Ishikawa (cell line): ENCODE data around the gene KIF12.

Source experiments
- CEBPB ChIP-seq: IDR thresholded peaks from 2 replicates; pipeline ENCODE4 v1.6.1; 2012
- CREB1 ChIP-seq: IDR thresholded peaks from 2 replicates; pipeline ENCODE4 v1.6.1; 2012; ENCODE audit warnings: low read depth
- EGR1 ChIP-seq: IDR thresholded peaks from 2 replicates; pipeline ENCODE4 v1.6.1; 2012
- EP300 ChIP-seq: IDR thresholded peaks from 2 replicates; pipeline ENCODE4 v1.6.1; 2012; ENCODE audit warnings: borderline replicate concordance
- FOXM1 ChIP-seq: IDR thresholded peaks from 2 replicates; pipeline ENCODE4 v1.6.1; 2012; ENCODE audit warnings: low read depth, borderline replicate concordance
- NFIC ChIP-seq: IDR thresholded peaks from 2 replicates; pipeline ENCODE4 v1.6.1; 2012
- RAD21 ChIP-seq: IDR thresholded peaks from 2 replicates; pipeline ENCODE4 v1.6.1; 2012; ENCODE audit warnings: low read depth
- TAF1 ChIP-seq: IDR thresholded peaks from 2 replicates; pipeline ENCODE4 v1.6.1; 2012; ENCODE audit warnings: low read depth, mild to moderate bottlenecking
- TCF12 ChIP-seq: IDR thresholded peaks from 2 replicates; pipeline ENCODE4 v1.6.1; 2012; ENCODE audit warnings: low read depth
- TEAD4 ChIP-seq: IDR thresholded peaks from 2 replicates; pipeline ENCODE4 v1.6.1; 2012
- YY1 ChIP-seq: IDR thresholded peaks from 2 replicates; pipeline ENCODE4 v1.6.1; 2012; ENCODE audit warnings: low read depth
- ZBTB7A ChIP-seq: IDR thresholded peaks from 2 replicates; pipeline ENCODE4 v1.6.1; 2012; ENCODE audit warnings: low read depth
- TF ChIP-seq, protein P1 (sequence below): IDR thresholded peaks from 2 replicates; pipeline ENCODE4 v1.6.1; 2012; ENCODE audit warnings: low read depth, mild to moderate bottlenecking
- TF ChIP-seq, protein P2 (sequence below): IDR thresholded peaks from 2 replicates; pipeline ENCODE4 v1.6.1; 2012
- TF ChIP-seq, protein P3 (sequence below): IDR thresholded peaks from 2 replicates; pipeline ENCODE4 v1.6.1; 2012

KIF12 gene

DNA sequence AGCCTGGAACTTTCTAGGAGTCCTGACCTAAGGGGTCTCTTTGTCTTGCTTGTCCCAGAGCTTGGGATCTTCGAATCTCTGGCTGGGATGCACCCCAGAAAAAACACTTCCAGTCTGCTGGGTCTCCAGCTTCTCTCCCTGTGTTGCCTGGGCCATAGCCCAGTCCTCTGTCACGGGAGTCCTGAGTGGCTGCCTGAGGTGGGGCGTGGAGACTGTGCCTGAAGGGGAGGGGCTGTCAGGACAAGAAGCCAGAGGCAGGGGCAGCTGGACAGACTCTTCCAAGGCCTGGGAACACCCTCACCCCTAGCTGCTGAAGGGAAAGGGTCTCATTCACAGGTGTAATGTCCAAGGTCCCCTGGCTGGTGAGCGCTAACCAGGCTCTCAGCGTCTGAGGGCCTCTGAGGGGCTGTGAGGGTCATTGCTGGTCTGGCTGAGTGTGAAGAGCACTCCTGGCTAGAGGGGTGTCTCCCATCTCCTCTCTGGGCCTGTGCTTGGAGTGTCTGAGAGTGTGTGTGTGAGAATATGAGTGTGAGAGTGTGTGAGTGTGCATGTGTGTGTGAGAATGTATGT is 35.8 kb upstream of the KIF12 start:
- TF ChIP-seq EGR1 = no peak
- TF ChIP-seq EP300 = no peak
- no peak for TF ChIP-seq NFIC
- TF ChIP-seq, protein P1, sequence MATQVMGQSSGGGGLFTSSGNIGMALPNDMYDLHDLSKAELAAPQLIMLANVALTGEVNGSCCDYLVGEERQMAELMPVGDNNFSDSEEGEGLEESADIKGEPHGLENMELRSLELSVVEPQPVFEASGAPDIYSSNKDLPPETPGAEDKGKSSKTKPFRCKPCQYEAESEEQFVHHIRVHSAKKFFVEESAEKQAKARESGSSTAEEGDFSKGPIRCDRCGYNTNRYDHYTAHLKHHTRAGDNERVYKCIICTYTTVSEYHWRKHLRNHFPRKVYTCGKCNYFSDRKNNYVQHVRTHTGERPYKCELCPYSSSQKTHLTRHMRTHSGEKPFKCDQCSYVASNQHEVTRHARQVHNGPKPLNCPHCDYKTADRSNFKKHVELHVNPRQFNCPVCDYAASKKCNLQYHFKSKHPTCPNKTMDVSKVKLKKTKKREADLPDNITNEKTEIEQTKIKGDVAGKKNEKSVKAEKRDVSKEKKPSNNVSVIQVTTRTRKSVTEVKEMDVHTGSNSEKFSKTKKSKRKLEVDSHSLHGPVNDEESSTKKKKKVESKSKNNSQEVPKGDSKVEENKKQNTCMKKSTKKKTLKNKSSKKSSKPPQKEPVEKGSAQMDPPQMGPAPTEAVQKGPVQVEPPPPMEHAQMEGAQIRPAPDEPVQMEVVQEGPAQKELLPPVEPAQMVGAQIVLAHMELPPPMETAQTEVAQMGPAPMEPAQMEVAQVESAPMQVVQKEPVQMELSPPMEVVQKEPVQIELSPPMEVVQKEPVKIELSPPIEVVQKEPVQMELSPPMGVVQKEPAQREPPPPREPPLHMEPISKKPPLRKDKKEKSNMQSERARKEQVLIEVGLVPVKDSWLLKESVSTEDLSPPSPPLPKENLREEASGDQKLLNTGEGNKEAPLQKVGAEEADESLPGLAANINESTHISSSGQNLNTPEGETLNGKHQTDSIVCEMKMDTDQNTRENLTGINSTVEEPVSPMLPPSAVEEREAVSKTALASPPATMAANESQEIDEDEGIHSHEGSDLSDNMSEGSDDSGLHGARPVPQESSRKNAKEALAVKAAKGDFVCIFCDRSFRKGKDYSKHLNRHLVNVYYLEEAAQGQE = no peak
- no peak for TF ChIP-seq TEAD4
- TF ChIP-seq TCF12 = no peak
- TF ChIP-seq RAD21 = no peak
- TF ChIP-seq, protein P2, sequence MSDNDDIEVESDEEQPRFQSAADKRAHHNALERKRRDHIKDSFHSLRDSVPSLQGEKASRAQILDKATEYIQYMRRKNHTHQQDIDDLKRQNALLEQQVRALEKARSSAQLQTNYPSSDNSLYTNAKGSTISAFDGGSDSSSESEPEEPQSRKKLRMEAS = no peak

DNA sequence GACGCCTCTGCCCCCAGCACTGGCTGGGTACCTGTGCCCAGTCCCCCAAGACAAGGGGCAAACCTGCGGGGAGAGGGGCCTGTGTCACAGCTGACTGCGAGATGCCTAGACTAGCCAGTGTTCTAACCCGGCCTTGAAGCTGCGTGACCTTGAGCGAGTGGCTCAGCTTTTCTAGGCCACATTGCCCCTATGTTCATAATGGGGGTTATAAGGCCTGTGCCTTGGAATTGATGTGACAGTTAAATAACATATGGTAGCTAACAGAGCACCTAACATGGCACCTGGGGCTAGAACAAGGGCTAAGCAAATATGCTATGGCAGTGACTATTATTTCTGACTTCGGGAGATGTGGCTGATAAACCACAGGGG is 33.4 kb upstream of the KIF12 start:
- TF ChIP-seq, protein P1 = no peak
- TF ChIP-seq FOXM1 (no peak), RAD21 (no peak), EGR1 (no peak)

DNA sequence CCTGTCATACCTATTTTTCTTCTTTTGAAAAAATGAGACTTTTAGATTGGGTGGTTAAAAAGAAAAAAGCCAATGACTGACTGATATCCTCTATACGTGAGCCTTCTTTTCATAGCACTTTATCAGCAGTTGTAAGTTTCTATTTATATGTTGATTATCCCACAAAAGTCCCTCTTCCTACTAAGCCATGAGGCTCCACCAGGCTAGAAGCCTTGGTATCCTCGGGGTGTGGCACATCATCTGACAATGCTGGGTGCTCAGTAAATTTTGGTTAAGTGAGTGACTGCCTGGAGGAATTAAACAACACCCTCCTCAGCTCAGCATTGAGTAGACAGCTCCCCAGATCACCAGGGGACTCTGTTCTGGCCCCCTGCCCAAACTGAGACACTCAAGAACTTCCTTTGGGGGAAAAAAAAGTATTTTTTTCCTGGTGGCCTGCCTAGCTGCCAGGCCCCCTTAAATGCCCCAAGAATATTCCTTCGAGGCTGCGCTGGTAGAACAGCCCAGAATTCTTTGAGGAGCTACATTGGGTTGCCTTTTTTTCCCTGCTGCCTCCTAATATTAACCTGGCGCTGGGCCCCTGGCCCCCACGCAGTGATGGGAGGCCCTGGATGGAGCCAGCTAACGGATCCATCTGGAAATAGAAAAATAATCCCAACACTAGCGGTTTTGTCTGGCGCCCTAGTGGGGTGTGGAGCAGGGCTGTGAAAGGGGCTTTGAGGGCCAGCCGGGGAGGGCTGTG is 32.9 kb upstream of the KIF12 start:
- TF ChIP-seq, protein P3, sequence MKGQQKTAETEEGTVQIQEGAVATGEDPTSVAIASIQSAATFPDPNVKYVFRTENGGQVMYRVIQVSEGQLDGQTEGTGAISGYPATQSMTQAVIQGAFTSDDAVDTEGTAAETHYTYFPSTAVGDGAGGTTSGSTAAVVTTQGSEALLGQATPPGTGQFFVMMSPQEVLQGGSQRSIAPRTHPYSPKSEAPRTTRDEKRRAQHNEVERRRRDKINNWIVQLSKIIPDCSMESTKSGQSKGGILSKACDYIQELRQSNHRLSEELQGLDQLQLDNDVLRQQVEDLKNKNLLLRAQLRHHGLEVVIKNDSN = no peak
- TF ChIP-seq, protein P1 = no peak
- TF ChIP-seq TEAD4 (no peak), TCF12 (no peak), FOXM1 (no peak), CEBPB (no peak), EP300 (no peak), ZBTB7A (no peak), EGR1 (no peak), CREB1 (no peak), YY1 (no peak), NFIC (no peak), TAF1 (no peak), RAD21 (no peak)
- TF ChIP-seq, protein P2 = no peak

DNA sequence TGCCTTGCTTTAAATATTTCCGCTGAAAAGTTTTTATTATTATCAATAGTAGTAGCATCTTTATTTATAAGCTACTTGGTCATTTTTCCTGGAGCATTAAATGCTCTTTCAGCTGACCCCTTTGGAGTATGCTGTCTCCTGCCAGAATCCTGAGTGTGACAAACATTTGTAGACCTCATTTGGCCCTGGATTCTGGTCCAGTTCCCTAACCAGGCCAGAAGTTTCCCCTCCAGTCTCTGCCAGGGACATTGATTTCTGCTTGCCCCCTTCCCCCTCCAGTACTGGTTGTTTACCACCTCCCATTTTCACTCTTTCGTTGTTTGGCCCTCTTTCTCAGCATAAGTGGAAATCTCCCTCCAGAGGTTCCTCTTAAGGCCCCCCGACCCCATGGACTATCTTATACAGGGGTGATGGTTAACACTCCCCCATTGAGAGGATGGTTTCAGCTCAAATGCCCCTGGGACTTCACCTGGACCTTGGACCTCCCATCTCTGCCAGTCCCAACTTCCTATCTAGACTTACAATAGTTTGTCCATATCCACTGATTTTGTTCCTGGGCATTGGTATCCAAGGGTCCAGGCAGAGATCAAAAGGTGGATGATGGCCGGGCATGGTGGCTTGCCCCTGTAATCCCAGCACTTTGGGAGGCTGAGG is 31.7 kb upstream of the KIF12 start:
- TF ChIP-seq CEBPB (no peak), CREB1 (no peak), EGR1 (no peak), TAF1 (no peak), ZBTB7A (no peak), TEAD4 (no peak), EP300 (no peak), YY1 (no peak), FOXM1 (no peak), RAD21 (no peak), TCF12 (no peak), NFIC (no peak)
- TF ChIP-seq, protein P1 = no peak
- TF ChIP-seq, protein P3 = no peak
- TF ChIP-seq, protein P2 = no peak
